Stimulated activated CD8-positive, alpha-beta memory T cell treated with anti-CD3 and anti-CD28 coated beads, Interleukin-15, amount 100 ng/mL, for 1 hour (primary cell): ENCODE results near the gene SYT7.
A peak's percentile ranks its signal among the peaks of the same experiment; 100 is the strongest.
"Not testable (repeated sequence)": the region's sequence is repeated elsewhere in the genome, so short reads cannot be mapped to it uniquely, and the experiment has no call there.

Experiments
- DNase-seq: peaks from one replicate; pipeline ENCODE4 v3.0.0-alpha.2; 2020; ENCODE audit warnings: low read depth

SYT7 gene, protein sequence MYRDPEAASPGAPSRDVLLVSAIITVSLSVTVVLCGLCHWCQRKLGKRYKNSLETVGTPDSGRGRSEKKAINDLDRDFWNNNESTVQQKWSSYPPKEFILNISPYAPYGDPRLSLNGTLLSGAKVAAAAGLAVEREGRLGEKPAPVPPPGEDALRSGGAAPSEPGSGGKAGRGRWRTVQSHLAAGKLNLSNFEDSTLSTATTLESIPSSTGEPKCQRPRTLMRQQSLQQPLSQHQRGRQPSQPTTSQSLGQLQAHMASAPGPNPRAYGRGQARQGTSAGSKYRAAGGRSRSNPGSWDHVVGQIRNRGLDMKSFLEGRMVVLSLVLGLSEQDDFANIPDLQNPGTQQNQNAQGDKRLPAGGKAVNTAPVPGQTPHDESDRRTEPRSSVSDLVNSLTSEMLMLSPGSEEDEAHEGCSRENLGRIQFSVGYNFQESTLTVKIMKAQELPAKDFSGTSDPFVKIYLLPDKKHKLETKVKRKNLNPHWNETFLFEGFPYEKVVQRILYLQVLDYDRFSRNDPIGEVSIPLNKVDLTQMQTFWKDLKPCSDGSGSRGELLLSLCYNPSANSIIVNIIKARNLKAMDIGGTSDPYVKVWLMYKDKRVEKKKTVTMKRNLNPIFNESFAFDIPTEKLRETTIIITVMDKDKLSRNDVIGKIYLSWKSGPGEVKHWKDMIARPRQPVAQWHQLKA

GRCh38 chr11:61581030-61581928, at the start of gene SYT7:
Gene SYT7 (minus strand): TSS chr11:61581076. CDS start chr11:61580820, 256 bp downstream.
- DNase-seq, result peak; percentile 95

DNA sequence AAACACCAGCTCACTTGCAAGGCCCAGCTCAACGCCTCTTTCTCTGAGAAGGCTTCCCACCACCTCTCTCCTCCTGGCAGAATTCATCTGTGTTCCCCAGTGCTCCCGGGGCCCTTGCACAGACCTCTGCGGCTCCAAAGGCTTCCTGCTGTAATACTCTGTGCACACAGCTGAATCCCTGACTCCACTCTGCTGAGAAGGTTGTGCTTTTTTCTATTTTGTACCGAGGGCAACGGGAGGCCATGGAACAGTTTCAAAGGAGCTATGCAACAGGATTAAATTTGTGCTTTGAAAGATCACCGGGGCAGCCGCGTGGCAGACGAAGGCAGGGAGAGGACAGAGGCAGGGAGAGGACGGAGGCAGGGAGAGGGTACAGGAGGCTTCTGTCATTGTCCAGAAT, 49.2 kb upstream of the SYT7 start:
- DNase-seq, result no peak

GRCh38 chr11:61629082-61629833, 48.4 kb upstream of the SYT7 start:
- no peak for DNase-seq

- DNase-seq, result no peak
Measured at GRCh38 chr11:61628662-61628970, 47.7 kb upstream of the SYT7 start.

GRCh38 chr11:61627850-61628661, 47.2 kb upstream of the SYT7 start:
- DNase-seq, result no peak

- DNase-seq, result no peak
Measured at GRCh38 chr11:61626580-61627380, 45.9 kb upstream of the SYT7 start.

DNA sequence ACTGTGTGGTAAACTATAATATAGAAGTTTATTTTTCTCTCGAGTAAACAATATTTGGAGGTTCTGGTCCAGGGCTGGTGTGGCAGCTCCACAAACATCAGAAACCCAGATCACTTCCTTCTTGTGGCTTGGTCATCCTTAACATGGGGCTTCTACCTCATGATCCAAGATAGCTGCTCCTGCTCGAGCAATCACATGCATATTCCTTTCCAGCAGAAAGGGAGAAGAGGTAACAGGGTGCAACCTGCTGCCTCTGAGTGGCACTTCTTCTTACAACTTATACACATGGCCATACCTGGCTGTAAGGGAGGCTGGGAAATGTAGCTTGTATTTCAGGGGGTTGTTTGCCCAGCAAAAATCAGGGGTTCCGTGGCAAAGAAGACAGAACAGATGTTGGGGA, 44.6 kb upstream of the SYT7 start:
- no peak for DNase-seq

DNA sequence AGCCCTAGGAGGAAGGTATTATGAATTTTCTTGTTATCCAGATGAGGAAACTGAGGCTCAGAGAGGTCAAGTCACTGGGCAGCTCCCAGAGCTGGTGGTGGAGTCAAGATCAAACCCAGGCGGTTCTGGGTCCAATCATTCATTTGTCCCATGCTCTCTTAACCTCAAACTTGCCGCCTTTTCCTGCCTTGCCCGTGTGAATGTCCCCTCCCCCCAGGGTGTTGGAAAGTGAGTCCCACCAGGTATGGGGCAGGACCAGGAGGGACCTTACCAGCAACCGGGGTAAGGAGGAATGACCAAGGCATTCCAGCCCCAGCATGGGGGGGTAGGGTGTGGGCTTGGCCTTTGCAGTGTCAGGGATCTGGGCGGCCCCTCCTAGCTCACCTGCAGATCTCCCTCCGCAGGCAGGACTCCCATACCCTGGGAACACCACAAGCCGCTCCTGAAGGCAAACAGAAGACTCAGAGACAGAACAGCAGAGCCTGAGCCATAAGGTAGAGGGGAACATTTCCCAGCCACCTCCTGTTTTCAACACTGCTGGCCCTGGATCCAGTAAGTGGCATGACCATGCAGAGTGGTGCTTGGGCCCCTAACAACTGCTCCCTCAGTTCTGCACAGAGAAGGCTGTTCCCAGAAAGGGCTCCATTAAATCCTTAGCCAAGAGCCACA, 41.2 kb upstream of the SYT7 start:
- DNase-seq, result no peak

DNA sequence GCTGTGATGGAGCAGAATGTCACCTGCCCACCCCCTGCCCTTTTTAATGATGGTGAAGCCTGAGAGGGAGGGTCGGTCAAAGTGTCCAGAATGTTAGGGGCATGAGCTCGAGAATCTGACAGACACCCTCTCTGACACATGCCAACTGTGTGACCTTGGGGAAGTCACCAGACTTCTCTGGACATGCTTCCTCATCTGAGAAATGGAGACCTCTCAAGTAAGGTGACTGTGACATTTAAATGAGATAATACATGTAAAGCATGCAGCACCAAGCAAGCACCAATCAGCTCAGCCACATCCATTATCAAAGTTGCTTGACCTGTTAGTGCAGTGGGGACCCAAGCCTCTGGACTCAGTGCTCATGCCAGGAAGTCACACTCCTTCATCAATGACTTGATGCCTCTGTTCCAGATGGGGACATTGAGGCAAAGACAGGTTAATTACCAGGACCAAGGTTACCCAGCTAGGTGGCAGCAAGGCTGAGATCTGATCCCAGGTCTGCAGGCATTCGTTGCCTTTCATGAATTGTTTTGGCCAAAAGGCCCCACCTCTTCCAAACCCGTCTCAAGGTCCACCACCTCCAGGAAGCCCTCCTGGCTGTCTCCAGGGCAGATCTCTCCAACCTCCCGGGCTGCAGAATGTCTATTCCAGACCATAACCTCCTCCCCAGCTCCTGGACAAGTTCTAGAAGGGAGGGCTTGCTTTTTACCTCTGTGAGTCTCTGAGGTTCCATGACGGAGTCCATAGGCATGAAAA, 38.8 kb upstream of the SYT7 start:
- DNase-seq, result no peak

- no peak for DNase-seq
Measured at GRCh38 chr11:61618978-61619377, 38.1 kb upstream of the SYT7 start.

- no peak for DNase-seq
Measured at GRCh38 chr11:61617515-61617914, 36.6 kb upstream of the SYT7 start.

DNA sequence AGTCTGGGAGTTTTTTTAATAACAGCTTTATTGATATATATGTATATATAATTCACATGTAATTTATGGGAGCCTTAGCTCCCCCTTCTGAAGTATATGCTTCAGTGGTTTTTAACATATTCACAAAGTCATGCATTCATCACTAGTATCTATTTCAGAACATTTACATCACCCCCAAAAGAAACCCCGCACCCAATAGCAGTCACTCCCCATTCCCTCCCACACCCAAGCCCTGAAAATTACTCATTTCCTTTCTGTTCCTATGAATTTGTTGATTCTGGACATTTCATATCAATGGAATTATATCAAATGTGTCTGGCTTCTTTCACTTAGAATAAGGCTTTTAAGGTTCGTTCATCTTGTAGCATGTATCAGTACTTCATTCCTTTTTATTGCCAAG, 35.6 kb upstream of the SYT7 start:
- no peak for DNase-seq

- not testable (repeated sequence) for DNase-seq
Measured at GRCh38 chr11:61614782-61615181, 33.9 kb upstream of the SYT7 start.

GRCh38 chr11:61613870-61614269, 33.0 kb upstream of the SYT7 start:
- no peak for DNase-seq

- DNase-seq, result no peak
Measured at GRCh38 chr11:61613051-61613450, 32.2 kb upstream of the SYT7 start.

GRCh38 chr11:61611309-61611708, 30.4 kb upstream of the SYT7 start:
- DNase-seq, result no peak

DNA sequence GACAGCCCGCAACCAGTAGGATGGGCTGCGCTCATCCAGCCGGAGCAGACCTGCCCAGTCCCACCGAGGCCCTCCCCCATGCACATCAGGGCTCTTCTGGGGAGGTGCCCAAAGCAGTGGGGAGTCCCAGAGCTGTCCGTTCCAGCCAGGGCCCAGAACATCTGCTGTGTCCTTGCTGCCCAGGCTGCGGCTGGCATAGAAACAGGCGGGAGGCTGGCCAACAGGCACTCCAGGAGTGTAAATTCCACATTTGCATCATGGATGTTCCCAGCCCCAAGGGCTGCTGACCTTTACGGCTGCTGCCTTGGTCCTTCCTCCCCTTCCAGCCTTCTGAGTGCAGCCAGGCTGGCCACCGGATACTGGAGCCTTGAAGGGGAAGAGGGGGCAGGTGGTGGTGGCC, 30.0 kb upstream of the SYT7 start:
- no peak for DNase-seq

DNA sequence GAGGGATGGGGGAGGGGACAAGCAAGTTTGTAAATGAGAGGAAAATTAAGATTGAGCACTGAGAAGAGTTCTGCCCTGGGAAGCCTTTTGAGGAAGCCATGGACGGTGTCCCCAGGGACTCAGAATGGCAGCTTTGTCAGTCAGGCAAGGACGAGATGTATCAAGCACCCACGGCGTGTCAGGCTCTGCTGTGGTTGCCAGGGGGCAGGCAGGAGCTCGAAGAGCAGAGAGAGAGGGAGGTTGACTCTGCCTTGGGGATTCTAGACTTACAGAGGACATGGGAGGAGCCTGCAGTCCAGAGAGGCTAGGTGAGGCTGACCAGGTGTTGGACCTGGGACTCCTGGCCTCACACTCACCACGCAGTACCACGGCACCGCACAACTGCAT, 29.1 kb upstream of the SYT7 start:
- no peak for DNase-seq
